ENCODE results near the gene MANBA.
A peak's percentile ranks its signal among the peaks of the same experiment; 100 is the strongest.

MANBA gene

DNA sequence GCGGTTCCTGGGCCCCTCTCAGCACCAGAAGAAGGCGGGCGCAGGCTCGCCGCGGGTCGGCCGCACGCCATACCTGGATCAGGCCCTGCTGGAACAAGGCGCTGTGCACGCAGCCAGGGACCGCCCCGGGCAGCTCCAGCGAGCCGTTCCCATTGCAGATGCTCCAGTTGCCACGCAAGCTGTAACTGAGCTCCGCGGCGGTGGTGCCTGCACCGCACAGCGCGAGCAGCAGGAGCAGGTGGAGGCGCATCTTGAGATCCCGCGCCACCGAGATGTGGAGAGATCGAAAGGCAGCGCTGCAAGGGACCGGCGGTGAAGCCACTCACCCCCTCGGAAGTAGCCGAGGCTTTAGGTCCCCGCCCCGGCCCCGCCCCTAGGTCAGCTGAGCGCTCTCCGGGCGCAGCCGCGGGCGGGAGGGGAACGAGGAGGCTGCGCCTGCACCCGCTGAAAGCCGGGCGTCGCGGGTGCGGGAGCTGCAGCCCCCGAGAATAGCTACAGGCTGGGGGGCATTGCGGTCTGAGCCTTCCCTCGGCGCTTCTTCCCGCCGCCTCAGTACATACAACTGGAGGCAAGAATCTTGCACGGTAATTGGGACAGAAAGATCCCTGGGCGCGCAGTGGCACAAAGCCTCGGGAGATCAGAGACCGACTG lies at the start of gene MANBA:
Gene MANBA, minus strand, starts transcription at position 324 of the 651 bp plus-strand sequence. Its CDS starts 74 bp downstream, at position 250.
- peak; percentile 34 to 79 for DNase-seq (ENCODE audit: extremely low read depth in 1 of 2, low read depth in 1 of 2)

DNA sequence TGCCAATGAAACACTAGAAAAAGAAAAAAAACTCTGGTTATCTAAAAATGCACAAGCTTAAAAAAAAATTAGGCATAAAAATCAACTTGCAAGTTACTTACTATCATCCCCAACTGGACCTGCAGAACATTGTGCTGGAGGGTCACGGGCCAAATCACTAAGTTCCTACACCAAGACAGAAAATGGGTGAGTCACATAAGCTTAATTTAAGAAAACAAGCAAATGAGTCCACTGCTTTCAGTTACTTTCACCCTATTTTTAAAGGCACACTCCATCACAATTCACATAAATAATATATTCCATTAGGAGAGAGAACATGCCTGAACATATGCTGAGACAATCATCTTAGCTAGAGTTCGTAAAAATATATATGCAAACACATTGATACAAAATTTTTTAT lies 48.9 kb upstream of the MANBA start:
- DNase-seq (ENCODE audit: extremely low read depth in 1 of 2, low read depth in 1 of 2) = no peak

DNA sequence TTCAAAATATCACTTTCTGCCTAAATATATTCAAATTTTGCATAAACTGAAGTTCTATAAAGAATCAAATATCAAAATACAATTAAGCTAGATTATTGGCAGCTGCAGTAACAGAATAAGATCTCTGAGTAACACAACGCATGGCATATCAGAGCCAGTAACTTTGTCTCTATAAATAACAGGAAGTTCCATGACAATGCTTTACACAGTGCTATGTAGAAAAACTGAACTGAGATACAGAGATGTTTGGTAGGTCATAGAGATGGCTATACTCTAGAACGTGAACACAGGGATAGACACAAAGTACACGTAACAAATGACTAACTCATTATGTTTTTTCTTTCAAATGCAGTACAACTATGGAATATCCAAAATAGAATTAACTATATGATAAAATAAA lies 48.4 kb upstream of the MANBA start:
- DNase-seq (ENCODE audit: extremely low read depth in 1 of 2, low read depth in 1 of 2) = no peak

DNA sequence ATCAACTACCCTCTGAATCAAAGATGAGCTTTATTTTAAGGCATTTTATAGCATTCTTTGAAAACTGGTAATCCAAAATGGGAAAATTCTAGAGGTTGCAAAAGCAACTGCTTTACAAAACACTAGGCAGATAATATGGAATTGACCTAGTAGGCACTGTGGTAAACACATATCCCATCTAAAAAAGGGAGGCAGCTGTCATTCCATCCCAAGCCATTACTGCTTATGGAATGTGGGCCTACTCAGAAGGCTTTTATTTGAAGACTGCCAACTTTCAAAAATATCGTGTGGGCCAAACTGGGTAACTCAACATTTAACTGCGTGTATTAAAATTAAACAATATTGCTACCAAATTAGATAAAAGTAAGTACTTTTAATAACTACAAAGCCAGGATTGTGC lies 47.2 kb upstream of the MANBA start:
- DNase-seq (ENCODE audit: extremely low read depth in 1 of 2, low read depth in 1 of 2) = no peak

DNA sequence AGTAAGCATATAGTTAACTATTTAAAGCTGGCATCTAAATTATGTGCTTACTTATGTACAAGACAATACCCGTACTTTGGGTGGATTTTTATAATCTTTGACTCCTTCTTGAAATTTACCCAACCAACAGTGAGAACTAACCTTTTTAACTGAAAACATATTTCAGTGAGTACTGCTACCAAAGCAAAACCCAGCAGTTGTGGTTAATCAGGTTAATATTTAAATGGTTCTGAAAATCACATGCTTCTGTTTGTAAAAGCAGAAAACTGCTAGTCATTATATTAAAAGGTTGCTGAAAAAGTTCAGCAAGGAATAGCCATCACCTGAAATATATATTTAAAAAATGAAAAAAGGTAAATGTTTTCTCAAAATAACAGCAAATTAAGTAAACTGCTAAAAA lies 46.6 kb upstream of the MANBA start:
- no peak for DNase-seq (ENCODE audit: extremely low read depth in 1 of 2, low read depth in 1 of 2)

DNA sequence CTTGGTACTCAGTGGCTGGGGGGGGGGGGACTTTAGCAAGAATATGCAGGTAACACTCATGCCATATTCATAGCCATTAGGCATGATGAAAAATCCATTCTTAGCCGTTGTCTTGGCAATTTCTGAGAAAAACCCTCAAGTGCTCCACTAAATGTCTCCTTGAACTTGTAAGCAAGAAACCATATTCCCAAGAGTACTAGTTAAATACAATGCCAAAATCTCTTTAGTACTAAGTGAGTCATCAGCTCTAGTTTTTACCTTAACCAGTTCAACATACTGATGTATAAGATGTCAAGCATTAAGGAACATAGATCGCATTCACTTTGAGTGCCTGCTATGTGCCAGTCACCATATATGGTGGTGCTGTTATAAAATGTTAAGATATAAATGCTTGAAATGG lies 39.0 kb upstream of the MANBA start:
- DNase-seq (ENCODE audit: extremely low read depth in 1 of 2, low read depth in 1 of 2) = no peak

DNA sequence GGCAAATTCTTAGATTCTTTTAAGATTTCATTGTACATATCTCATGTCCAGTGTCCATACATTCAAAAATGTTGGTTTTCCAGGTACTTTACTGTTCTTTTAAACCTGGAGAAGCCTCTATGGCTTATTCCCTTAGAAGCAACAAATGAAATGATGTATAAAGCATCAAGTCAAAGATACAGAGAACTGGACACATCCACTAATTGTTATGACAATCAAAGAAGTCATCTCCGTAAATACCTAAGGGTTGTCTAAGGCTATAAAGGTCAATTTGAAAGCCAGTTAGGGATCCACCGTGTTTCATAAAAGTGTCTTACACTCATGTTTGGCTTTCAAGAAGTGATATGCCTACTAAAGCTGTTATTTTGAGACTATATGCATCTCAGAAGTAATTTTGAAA lies 34.2 kb upstream of the MANBA start:
- no peak for DNase-seq (ENCODE audit: extremely low read depth in 1 of 2, low read depth in 1 of 2)

DNA sequence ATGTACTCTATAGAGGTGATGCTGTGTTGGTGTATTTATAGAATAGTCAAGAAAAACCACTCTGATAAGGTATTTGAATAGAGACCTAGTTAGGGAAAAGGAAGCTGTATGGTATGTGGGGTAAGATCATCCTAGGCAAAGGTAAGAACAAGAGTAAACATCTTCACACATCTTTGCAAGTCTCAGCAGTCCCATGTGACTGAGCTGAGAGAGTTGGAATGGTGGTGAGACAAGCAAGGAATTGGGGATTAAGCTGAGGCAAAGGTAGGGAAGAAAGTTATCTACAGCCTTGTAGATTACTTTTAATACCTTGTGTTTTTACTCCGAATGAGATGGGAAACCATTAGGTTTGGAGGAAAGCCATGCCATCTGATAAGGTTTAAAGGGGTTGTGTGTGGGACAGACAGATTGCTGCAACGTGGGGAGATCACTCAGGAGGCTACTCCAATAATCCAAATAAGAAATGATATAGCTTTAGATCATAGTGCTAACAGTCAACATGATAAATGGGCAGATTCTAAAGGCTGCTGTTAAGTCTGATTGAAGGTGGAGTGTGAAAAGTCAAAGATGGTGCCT lies 31.7 kb upstream of the MANBA start:
- DNase-seq (ENCODE audit: extremely low read depth in 1 of 2, low read depth in 1 of 2) = no peak

DNA sequence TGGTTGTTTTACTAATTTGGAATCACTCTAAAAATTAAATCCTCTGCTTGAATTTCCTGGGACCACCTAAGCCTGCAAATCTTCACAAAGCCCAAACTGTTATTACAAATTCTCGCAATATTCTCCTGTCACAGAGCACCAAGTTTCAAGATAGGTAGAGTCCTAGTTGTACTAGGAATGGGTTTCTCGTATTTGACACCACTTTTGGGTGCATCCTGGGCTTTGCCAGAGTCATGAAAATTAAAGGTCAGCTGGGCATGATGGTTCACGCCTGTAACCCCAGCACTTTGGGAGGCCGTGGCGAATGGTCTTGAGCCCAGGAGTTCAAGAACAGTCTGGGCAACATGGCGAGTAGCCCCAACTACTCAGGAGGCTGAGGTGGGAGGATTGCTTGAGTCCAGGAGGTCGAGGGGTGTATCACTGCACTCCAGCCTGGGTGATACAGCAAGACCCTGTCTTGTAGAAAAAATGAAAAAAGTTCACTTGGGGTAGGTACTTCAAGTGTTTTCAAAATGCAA lies 30.6 kb upstream of the MANBA start:
- DNase-seq (ENCODE audit: extremely low read depth in 1 of 2, low read depth in 1 of 2) = no peak

DNA sequence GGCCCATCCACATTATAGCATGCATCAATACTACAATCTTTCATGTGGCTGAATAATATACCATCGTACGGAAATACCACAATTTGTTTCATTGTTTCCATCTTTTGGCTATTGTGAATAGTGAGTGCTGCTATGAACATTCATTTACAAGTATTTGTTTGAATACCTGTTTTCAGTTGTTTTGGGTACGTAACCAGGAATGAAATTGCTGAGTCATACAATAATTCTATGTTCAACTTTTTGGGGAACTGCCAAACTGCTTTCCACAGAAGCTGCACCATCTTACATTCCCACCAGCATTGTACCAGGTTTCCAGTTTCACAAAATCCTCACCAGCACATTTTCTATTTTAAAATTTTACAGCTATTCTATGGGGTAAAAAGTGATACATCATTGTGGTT lies 28.5 kb upstream of the MANBA start:
- DNase-seq (ENCODE audit: extremely low read depth in 1 of 2, low read depth in 1 of 2) = no peak

DNA sequence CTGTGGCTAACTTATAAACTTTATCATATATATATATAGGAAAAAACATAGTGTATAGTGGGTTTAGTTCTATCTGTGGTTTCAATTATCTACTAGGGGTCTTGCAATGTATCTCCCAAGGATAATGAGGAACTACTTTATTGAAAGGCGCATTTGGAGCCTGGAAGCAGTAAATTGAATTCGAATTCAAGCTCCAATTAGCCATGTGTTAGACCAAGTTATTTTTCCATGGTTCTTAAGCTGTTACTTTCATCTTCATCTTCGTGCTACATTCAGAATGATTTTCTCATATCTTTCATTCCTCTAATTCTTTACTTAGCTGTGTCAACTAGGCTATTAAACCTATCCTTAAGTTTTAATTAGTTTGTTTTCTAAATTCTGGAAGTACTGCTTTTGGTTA lies 27.2 kb upstream of the MANBA start:
- DNase-seq (ENCODE audit: extremely low read depth in 1 of 2, low read depth in 1 of 2) = no peak

DNA sequence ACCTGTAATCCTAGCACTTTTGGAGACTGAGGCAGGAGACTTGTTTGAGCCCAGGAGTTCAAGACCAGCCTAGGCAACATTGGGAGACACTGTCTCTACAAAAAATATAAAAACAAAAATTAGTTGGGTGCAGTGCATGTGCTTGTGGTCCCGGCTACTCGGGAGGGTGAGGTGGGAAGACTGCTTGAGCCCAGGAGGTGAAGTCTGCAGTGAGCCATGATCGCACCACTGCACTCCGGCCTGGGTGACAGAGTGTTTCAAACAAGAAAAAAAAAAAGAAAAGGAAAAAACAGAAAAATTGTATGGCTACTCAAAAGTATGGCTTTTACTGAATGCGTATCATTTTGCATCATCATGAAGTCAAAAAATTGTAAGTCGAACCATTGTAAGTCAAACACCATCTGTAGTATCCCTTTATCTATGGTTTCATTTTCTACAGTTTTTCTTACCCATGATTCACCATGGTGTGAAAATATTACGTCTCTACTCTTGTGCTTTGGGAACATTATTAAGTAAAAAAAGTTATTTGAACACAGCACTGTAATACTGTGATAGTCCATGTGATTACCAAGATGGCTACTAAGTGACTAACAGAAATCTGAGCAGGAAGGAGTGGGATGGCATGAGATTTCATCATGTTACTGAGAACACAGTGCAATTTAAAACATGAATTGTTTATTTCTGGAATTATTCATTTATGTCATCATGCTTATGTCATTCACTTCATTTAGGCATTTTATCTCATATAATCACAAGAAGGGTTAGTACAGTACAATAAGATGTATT lies 26.5 kb upstream of the MANBA start:
- DNase-seq (ENCODE audit: extremely low read depth in 1 of 2, low read depth in 1 of 2) = no peak

DNA sequence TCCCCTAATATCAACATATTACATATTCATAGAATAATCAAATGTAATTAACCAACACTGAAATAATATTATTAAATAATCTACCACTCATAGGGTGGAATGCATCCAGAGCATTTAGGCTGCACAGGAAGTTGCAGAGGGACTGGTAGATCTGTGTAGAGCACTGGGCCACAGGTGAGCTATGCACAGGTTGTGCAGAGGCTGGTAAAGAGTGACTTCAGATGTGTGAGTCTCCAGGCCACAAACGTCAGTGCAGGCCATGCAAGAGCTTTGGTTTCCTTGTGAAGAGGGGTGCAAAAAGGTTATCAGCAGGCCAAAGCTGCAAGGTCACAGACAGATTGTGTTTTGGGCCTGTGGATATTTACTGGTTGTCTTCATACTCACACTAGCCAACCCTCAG lies 25.5 kb upstream of the MANBA start:
- no peak for DNase-seq (ENCODE audit: extremely low read depth in 1 of 2, low read depth in 1 of 2)

DNA sequence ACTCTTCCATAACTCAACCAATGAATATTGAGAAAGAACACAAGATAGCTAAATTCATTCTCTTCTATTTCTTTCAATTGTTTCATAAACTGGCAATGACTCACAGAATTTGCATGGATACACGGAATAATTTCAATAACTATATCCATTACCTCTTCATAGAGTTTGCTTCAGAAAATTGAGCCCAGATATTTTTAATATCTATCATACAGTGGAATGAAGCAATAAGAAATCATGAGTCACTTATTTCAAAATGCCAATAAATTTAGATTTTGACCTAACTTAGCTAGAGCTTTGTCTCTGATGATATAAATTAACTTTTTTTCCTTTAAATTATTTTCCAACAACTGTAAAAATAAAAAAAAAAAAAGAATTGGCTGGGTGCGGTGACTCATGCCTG lies 22.2 kb upstream of the MANBA start:
- DNase-seq (ENCODE audit: extremely low read depth in 1 of 2, low read depth in 1 of 2) = no peak

DNA sequence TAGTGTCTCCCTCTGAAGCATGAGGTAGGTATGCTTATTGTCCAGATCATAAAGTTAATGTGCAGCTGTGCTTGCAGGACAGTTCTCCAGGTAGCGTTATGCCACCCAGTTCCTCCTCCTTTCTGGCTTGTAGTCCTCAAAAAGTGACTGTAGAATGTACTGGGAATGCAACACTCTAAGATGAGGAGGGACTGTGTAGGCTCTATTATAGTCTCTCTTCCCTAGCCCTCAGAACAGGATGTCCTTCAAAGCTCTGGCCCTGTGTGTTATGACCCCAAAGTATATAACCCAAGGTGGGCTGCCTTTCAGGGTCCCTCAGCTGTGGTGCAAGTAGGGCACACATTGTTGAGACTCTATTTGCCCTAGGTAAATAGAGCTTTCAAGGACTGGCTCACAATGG lies 20.8 kb upstream of the MANBA start:
- no peak for DNase-seq (ENCODE audit: extremely low read depth in 1 of 2, low read depth in 1 of 2)

DNA sequence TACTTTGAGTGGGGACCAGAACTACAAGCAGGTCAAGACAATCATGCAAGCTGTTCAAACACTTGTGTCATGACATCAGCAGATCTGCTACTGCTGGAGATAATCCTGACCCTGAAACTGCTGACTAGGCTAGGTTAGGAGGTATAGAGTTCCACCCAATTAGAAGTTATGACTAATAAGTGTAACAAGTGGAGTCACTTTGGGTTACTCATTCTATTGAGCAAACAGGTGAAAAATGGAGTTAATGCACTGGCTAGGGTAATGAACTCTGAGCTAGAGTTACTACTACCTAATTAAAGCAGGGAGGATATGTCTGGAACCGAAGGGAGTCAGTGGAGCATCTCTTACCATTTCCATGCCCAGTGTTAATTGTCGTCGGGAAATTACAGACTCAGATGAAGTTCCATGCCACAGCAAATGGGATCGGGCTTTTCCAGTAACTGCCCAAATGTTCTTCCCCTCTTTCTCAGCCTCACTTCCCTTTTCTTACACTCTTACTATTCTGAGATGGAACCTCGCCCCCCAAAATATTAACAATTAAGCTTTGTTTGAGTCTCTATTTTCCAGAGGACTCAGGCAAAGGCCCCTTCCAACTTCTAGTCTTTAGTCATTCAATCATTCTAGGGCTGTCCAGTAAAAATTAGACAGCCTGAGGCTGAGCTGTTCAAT lies 19.8 kb upstream of the MANBA start:
- no peak for DNase-seq (ENCODE audit: extremely low read depth in 1 of 2, low read depth in 1 of 2)

DNA sequence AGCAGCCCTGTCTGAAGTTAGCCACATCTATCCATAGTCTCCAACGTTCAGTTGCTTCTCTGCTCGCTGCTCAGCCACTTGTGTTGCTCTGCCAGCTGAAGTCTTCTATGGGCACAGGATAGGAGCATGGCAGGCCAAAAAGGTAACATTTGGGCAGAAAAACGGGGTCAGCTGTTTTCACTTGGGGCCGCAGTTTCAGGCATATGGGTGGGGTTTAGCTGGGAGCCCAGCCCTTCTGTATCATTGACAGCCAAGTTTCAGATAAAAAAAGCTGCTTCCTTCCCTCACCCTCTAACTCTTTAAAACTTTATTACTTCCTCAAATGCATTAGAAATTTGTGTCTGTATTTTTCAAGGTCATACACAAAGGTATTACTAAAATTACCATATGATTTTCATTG lies 18.4 kb upstream of the MANBA start:
- no peak for DNase-seq (ENCODE audit: extremely low read depth in 1 of 2, low read depth in 1 of 2)

DNA sequence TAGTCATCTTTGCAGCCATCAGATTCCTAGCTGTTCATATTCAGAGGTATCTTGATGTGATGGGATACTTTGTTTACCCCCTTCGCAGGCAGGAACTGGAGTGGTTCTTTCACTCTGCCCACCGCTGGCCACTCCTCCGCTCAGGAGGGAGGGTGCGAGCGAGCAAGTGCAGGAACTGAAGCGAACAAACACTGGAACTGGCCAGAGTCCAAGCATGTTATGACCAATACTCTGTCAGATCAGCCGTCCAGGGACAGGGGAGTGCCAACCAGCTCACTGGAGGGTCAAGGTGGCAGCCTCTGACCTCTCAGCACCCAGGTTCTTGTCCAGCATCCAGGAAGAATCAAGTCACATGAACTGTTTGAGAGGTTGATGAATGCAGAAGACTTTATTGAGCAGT lies 18.0 kb upstream of the MANBA start:
- DNase-seq (ENCODE audit: extremely low read depth in 1 of 2, low read depth in 1 of 2) = no peak

DNA sequence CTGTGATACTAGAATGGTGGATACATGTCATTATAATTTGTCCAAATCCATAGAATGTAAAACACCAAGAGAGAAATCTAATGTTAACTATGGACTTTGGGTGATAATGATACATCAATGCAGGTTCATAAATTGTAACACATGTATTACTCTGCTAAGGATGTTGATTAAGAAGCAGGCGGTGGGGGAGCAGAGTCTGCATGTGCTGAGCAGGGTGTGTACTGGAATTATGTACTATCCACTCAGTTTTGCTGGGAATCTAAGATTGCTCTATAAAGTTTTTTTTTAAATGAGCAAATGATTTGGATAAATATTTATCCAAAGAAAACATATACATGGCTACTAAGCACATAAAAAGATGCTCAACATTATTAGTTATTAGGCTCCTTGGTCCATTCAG lies 15.0 kb upstream of the MANBA start:
- no peak for DNase-seq (ENCODE audit: extremely low read depth in 1 of 2, low read depth in 1 of 2)

DNA sequence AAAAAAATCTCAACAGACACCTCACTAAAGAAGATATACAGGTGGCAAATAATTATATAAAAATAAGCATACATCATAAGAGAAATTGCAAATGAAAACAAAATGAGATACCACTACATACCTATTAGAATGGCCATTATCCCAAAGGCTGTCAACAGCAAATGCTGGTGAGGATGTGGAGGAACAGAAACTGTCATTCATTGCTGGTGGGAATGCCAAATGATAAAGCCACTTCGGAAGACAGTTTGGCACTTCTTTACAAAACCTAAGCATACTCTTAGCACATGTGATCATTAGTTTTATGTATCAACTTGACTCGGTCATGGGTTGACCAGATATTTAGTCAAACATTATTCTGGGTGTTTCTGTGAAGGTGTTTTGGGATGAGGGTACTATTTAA lies 13.5 kb upstream of the MANBA start:
- DNase-seq (ENCODE audit: extremely low read depth in 1 of 2, low read depth in 1 of 2) = no peak

DNA sequence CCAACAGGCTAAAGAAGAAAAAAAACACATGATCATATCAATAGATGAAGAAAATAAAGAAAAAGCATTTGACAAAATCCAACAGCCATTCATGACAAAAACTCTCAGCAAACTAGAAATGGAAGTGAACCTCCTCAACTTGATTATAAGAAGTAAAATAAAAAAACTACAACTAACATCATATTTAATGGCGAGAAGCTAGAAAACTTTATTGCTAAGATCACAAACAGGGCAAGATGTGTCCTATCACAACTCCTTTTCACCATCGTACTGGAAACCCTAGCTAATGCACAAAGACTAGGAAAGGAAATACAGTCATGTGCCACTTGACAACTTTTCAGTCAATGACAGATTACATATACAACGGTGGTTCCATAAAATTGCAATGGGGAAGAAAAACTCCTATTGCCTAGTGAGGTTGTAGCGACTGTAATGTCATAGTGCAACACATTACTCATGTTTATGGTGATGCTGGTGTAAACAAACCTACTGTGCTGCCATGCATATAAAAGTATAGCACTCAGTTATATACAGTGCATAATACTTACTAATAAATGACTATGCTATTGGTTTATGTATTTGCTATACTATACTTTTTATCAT lies 12.1 kb upstream of the MANBA start:
- no peak for DNase-seq (ENCODE audit: extremely low read depth in 1 of 2, low read depth in 1 of 2)
